Nephron (organoid): Measurements from ENCODE around the gene TLE1.

Source experiments
- H3K27ac Mint-ChIP-seq, 3 experiments: 2 replicates each; pipeline ENCODE4 v1.8.0; 2020; ENCODE audit warnings: mixed read lengths in 3 of 3, mild to moderate bottlenecking in 2 of 3, moderate library complexity in 1 of 3
- H3K27me3 Mint-ChIP-seq: 2 replicates; pipeline ENCODE4 v1.8.0; 2021; ENCODE audit warnings: low read depth, mild to moderate bottlenecking, moderate library complexity, mixed read lengths
- H3K36me3 Mint-ChIP-seq: 2 replicates; pipeline ENCODE4 v1.8.0; 2020; ENCODE audit warnings: low read depth, mixed read lengths
- H3K4me1 Mint-ChIP-seq: 2 replicates; pipeline ENCODE4 v1.8.0; 2020; ENCODE audit warnings: mixed read lengths
- H3K4me3 Mint-ChIP-seq, 3 experiments: 2 replicates each; pipeline ENCODE4 v1.8.0; 2020; ENCODE audit warnings: mild to moderate bottlenecking in 3 of 3, mixed read lengths in 3 of 3, moderate library complexity in 2 of 3
- H3K9me3 Mint-ChIP-seq: 2 replicates; pipeline ENCODE4 v1.8.0; 2020; ENCODE audit warnings: mixed read lengths
- TF ChIP-seq, protein P1 (sequence below), 3 experiments: fragments of 200-600 bp; sonication (generic); IDR thresholded peaks; one replicate each; pipeline ENCODE4 v1.5.0; 2021; ENCODE audit warnings: antibody characterized with exemption in 3 of 3; ENCODE audit not compliant: unreplicated experiment in 3 of 3

Gene TLE1

DNA sequence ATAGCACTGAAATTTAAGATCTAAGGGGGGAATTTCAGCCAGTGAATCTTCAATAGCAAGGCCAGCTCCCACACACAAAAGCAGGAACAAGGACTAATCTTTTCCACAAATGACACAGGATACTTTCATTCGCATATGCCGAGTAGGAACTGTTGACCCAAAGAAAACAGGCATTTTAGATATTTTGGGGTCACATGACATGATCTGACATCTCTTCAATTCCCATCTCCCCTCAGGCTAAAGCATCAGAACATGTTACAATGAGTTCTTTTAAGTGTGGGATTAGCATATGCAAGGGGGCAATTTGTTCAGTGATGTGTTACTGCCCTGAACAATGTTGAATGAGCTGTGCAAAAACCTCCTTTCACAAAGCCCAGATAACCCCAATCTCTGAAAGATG lies 68.2 kb downstream of the TLE1 start:
- Mint-ChIP-seq H3K36me3 (peaks cover 60% of the 10 kb centered on the region), H3K4me3 (no peak overlapping the region)

DNA sequence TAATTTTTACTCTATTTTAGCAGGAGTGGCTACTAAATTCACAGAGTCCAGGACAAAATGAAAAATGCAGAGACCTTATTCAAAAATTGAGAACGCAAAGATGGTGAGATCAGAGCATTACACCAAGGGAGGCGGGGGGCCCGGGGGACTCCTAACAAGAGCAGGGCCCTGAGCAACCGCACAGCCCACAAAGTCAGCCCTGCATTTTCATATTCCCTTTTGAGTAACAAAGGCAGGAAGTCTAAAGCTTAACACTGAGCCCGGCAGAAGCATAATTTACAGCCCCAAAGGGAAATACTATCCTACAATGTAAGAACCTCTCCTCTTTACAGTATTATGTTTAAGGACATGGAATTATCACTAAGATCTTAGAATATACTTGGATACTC lies 69.4 kb downstream of the TLE1 start:
- TF ChIP-seq, protein P1, sequence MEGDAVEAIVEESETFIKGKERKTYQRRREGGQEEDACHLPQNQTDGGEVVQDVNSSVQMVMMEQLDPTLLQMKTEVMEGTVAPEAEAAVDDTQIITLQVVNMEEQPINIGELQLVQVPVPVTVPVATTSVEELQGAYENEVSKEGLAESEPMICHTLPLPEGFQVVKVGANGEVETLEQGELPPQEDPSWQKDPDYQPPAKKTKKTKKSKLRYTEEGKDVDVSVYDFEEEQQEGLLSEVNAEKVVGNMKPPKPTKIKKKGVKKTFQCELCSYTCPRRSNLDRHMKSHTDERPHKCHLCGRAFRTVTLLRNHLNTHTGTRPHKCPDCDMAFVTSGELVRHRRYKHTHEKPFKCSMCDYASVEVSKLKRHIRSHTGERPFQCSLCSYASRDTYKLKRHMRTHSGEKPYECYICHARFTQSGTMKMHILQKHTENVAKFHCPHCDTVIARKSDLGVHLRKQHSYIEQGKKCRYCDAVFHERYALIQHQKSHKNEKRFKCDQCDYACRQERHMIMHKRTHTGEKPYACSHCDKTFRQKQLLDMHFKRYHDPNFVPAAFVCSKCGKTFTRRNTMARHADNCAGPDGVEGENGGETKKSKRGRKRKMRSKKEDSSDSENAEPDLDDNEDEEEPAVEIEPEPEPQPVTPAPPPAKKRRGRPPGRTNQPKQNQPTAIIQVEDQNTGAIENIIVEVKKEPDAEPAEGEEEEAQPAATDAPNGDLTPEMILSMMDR (IDR thresholded peaks at IDR 0.05; ENCODE audit: unreplicated experiment in 3 of 3), result no peak
- Mint-ChIP-seq H3K4me3 (no peak overlapping the region), H3K4me1 (peaks cover 51% of the 10 kb centered on the region), H3K27me3 (no peaks in the 10 kb centered on the region), H3K9me3 (no peaks in the 10 kb centered on the region), H3K27ac (peak overlapping the region; percentile 68 to 85 (median 71)), H3K36me3 (peaks cover 68% of the 10 kb centered on the region)

More for the DNA sequence above, 68.2 kb downstream of the TLE1 start:
- no peaks in the 10 kb centered on the region for H3K9me3 Mint-ChIP-seq
- H3K4me1 Mint-ChIP-seq, result peaks cover 51% of the 10 kb centered on the region
- H3K27ac Mint-ChIP-seq, result peak overlapping the region; percentile 68 to 85 (median 71)
- TF ChIP-seq, protein P1 (IDR thresholded peaks at IDR 0.05; ENCODE audit: unreplicated experiment in 3 of 3), result no peak
- no peaks in the 10 kb centered on the region for H3K27me3 Mint-ChIP-seq

DNA sequence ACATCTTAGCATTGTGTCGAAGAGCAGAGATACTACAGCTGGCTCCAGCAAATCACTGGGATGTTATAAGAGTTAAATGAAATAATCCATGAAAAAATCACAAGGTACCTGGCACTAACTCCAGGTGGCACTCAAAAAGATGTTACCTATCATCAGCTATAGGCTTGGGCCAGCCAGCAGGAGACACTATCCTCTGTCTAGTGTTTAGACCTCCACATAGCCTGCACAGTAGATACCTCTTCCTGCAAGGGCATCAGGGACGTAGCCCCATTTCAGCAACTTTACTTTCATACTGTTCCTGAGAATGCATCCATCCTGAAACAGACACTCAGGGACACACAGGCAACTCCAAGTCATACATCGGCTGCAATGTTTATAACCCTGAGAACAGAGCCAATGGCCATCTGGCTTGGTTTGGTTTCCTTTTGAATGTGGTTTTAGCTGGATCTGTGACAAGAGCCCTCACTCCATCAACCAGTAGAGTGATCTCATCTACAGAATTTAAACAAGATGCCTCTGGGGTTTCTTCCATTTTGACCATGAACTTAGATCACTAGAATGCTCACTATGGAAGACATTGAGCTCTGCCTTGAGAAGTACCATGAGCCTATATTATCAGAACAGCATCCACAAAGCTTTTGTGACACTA lies 69.9 kb downstream of the TLE1 start:
- TF ChIP-seq, protein P1 (IDR thresholded peaks at IDR 0.05; ENCODE audit: unreplicated experiment in 3 of 3), result no peak
- peak overlapping the region; percentile 68 to 85 (median 71) for H3K27ac Mint-ChIP-seq
- no peaks in the 10 kb centered on the region for H3K9me3 Mint-ChIP-seq
- H3K4me3 Mint-ChIP-seq, result no peak overlapping the region
- H3K27me3 Mint-ChIP-seq, result no peaks in the 10 kb centered on the region
- peaks cover 73% of the 10 kb centered on the region for H3K36me3 Mint-ChIP-seq
- H3K4me1 Mint-ChIP-seq, result peaks cover 51% of the 10 kb centered on the region

DNA sequence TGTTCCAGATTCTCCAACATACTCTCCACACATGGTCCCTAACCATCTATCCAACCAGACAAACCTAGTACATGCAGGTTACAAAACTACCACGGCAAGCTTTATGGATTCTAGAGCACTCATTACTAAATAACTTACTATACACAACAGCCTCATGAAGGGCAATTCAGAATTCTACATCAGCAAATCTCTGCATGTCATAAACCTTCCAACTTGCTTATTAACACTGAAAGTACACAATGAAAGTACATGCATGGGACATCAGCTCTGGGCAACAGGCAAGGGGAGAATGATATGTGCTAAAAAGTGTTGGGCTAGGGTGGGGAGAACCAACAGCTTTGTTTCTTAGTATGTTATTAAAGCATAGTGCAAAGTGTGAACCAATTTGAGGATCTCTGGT lies 70.4 kb downstream of the TLE1 start:
- H3K4me1 Mint-ChIP-seq, result peaks cover 51% of the 10 kb centered on the region
- peak overlapping the region in 2 of 3 experiments; percentile 43 to 61 for H3K27ac Mint-ChIP-seq
- H3K36me3 Mint-ChIP-seq, result peaks cover 76% of the 10 kb centered on the region
- TF ChIP-seq, protein P1 (IDR thresholded peaks at IDR 0.05; ENCODE audit: unreplicated experiment in 3 of 3), result no peak
- H3K27me3 Mint-ChIP-seq, result no peaks in the 10 kb centered on the region
- H3K9me3 Mint-ChIP-seq, result no peaks in the 10 kb centered on the region
- no peak overlapping the region for H3K4me3 Mint-ChIP-seq

DNA sequence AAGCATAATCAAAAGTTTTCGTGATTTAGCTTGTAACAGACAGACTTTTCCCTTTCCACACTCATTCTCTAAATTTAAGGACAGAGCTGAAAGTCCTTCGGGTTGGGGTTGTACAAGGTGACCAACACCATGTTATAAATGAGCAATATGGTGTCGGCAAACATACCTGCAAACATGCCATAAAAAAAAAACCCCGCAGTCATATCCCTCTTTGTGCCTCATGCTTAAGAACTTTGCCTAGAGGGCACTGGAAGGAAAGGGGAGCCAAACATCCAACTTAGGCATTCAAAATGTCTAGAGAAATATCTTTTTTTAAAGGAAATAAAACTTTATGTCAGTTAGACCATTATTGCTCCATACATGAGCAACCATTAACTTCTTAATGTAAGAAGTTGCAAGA lies 73.2 kb downstream of the TLE1 start:
- H3K9me3 Mint-ChIP-seq, result no peaks in the 10 kb centered on the region
- no peaks in the 10 kb centered on the region for H3K27me3 Mint-ChIP-seq
- H3K36me3 Mint-ChIP-seq, result peaks cover 89% of the 10 kb centered on the region
- no peak overlapping the region for H3K4me3 Mint-ChIP-seq
- no peak overlapping the region for H3K27ac Mint-ChIP-seq
- TF ChIP-seq, protein P1 (IDR thresholded peaks at IDR 0.05; ENCODE audit: unreplicated experiment in 3 of 3), result no peak
- peaks cover 46% of the 10 kb centered on the region for H3K4me1 Mint-ChIP-seq

DNA sequence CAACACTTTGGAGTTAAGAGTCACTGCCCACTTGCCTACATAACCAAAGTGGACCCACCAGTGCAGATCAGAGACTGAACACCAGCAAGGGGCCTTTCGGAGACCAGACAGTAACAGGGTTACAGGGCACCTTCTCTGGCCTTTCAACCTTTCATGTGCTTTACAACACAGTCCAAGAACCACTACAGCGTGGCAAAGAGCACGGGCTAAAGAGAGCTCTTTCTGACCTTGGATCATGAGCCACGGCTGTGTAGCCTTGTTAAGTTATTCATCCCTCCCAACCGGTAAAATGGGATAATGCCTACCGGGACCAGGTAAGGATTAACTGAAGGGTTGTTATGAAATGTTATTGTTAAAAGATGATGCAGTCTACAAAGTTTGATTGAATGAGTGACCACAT lies 75.0 kb downstream of the TLE1 start:
- Mint-ChIP-seq H3K4me3 (no peak overlapping the region), H3K4me1 (peaks cover 46% of the 10 kb centered on the region), H3K9me3 (no peaks in the 10 kb centered on the region), H3K36me3 (peaks cover 90% of the 10 kb centered on the region), H3K27me3 (no peaks in the 10 kb centered on the region), H3K27ac (peak overlapping the region; percentile 91 to 94 (median 91))
- TF ChIP-seq, protein P1 (IDR thresholded peaks at IDR 0.05; ENCODE audit: unreplicated experiment in 3 of 3), result no peak
